B cell (primary cell): ENCODE measurements around the gene DCDC2B. TPM values are rescaled to one million over a fixed set of nuclear protein-coding genes. Genes with fewer than 3 reads are reported as not detected.

ENCODE experiments used
- ATAC-seq: fragments of 200-7000 bp; cut with Tn5 transposase; one replicate; pipeline ENCODE4 v1.10.0; 2021; ENCODE audit warnings: low read depth, mild to moderate bottlenecking, moderate number of reproducible peaks, moderate library complexity
- CTCF ChIA-PET: fragments of 350-600 bp; sonication (Branson Sonifier 250); formaldehyde crosslinking; loops from one replicate; lab custom pipeline; 2021; ENCODE audit warnings: antibody characterized with exemption, inconsistent platforms; lab: Charles Lee
- POLR2A ChIA-PET: fragments of 350-600 bp; sonication (Branson Sonifier 250); formaldehyde crosslinking; loops from one replicate; lab custom pipeline; 2021; ENCODE audit warnings: antibody characterized with exemption; lab: Charles Lee
- DNase-seq: peaks from one replicate; pipeline ENCODE4 v3.0.0; 2013
- H2AFZ ChIP-seq: 2 replicates; pipeline ENCODE4 v1.6.1; 2012; ENCODE audit warnings: mild to moderate bottlenecking, low read depth, low read length; ENCODE audit not compliant: insufficient read depth, poor library complexity, severe bottlenecking
- H3K27ac ChIP-seq, 2 donors: 1 replicate in 1 of 2; 2 replicates in 1 of 2; pipeline ENCODE4 v1.5.1; 2012 to 2013; ENCODE audit warnings: low read length in 2 of 2, mild to moderate bottlenecking in 2 of 2, moderate library complexity in 1 of 2
- H3K27me3 ChIP-seq, 4 experiments: fragments of 200-600 bp in 1 of 4; sonication (generic) in 1 of 4; replicated peaks in 1 of 4; 1 replicate in 2 of 4; 2 replicates in 2 of 4; pipeline versions ENCODE4 v1.6.1 to v1.7.0; 2013 to 2016; ENCODE audit warnings: low read length in 3 of 4, mild to moderate bottlenecking in 2 of 4, mixed read lengths in 1 of 4, moderate library complexity in 1 of 4; ENCODE audit not compliant: insufficient read depth in 4 of 4, control insufficient read depth in 3 of 4; ENCODE audit errors: control extremely low read depth in 1 of 4
- H3K36me3 ChIP-seq, 2 experiments: replicated peaks in 1 of 2; 1 replicate in 1 of 2; 2 replicates in 1 of 2; pipeline versions ENCODE4 v1.6.1 to v1.7.1; 2013; ENCODE audit warnings: low read length in 1 of 2; ENCODE audit not compliant: insufficient read depth in 2 of 2, control insufficient read depth in 1 of 2; ENCODE audit errors: control extremely low read depth in 1 of 2, extremely low read depth in 1 of 2
- H3K4me1 ChIP-seq, 2 donors: fragments of 200-600 bp in 1 of 2; sonication (generic) in 1 of 2; 1 replicate in 1 of 2; 2 replicates in 1 of 2; pipeline versions ENCODE4 v1.5.1 to v1.6.1; 2013 to 2017; ENCODE audit warnings: low read length in 2 of 2; ENCODE audit not compliant: control insufficient read depth in 2 of 2, insufficient read depth in 2 of 2
- H3K4me2 ChIP-seq: replicated peaks from 2 replicates; pipeline ENCODE3; 2012; ENCODE audit warnings: mild to moderate bottlenecking, low read depth, low read length; ENCODE audit not compliant: poor library complexity, severe bottlenecking
- H3K4me3 ChIP-seq, 5 experiments: fragments of 200-600 bp in 1 of 5; sonication (generic) in 1 of 5; 1 replicate in 3 of 5; 2 replicates in 2 of 5; pipeline versions ENCODE4 v1.5.1 to v1.7.0; 2011 to 2016; ENCODE audit warnings: low read length in 4 of 5, mild to moderate bottlenecking in 4 of 5, low read depth in 2 of 5, control low read depth in 1 of 5, moderate library complexity in 1 of 5; ENCODE audit not compliant: insufficient read depth in 1 of 5; ENCODE audit errors: control extremely low read depth in 1 of 5, extremely low read depth in 1 of 5
- H3K79me2 ChIP-seq: fragments of 200-600 bp; sonication (generic); one replicate; pipeline ENCODE4 v1.6.0; 2016; ENCODE audit warnings: low read length; ENCODE audit not compliant: control insufficient read depth, insufficient read depth
- H3K9ac ChIP-seq: fragments of 200-600 bp; sonication (generic); 2 replicates; pipeline ENCODE4 v1.6.1; 2017; ENCODE audit warnings: mild to moderate bottlenecking, low read length, moderate library complexity
- H3K9me3 ChIP-seq, 3 donors: one replicate each; pipeline versions ENCODE4 v1.6.1 to v1.7.1; 2013; ENCODE audit warnings: low read length in 2 of 3; ENCODE audit not compliant: control insufficient read depth in 2 of 3, insufficient read depth in 1 of 3; ENCODE audit errors: control extremely low read depth in 1 of 3
- H4K20me1 ChIP-seq: 2 replicates; pipeline ENCODE4 v1.6.0; 2012; ENCODE audit warnings: mild to moderate bottlenecking, low read length; ENCODE audit not compliant: insufficient read depth, control insufficient read depth, poor library complexity, severe bottlenecking
- H3K27ac Mint-ChIP-seq: one replicate; pipeline ENCODE4 v1.8.0; 2021; ENCODE audit warnings: mixed read lengths
- H3K27me3 Mint-ChIP-seq: one replicate; pipeline ENCODE4 v1.8.0; 2021; ENCODE audit warnings: mixed read lengths
- H3K4me1 Mint-ChIP-seq: one replicate; pipeline ENCODE4 v1.8.0; 2021; ENCODE audit warnings: mixed read lengths
- H3K4me3 Mint-ChIP-seq: one replicate; pipeline ENCODE4 v1.8.0; 2021; ENCODE audit warnings: mixed read lengths
- H3K9me3 Mint-ChIP-seq: one replicate; pipeline ENCODE4 v1.8.0; 2022; ENCODE audit warnings: mixed read lengths; ENCODE audit not compliant: insufficient read depth
- EZH2 ChIP-seq: IDR thresholded peaks from 2 replicates; pipeline ENCODE4 v1.6.1; 2012; ENCODE audit warnings: borderline replicate concordance, low read depth, mild to moderate bottlenecking, moderate library complexity, low read length; ENCODE audit not compliant: insufficient read depth, poor library complexity, severe bottlenecking
- WGBS: methylation state at CpG from one replicate; pipeline ENCODE4 v1.1.5; 2013; ENCODE audit warnings: missing lambda C conversion rate; ENCODE audit not compliant: insufficient coverage; 5-methylcytosine and 5-hydroxymethylcytosine counted together
- intact Hi-C: fragments of 100-400 bp; cut with micrococcal nuclease; formaldehyde crosslinking; loops from one replicate; pipeline ENCODE4 v1.10.0; 2022
- polyA plus RNA-seq: library from polyadenylated mRNA; depleted of rRNA; stranded (reverse); fragments of >200 nt; gene quantifications from 2 replicates; pipeline ENCODE4 v1.2.3, GENCODE V29; 2012
- total RNA-seq, 2 donors: library from RNA; stranded (reverse); fragments of 120-200 nt in 1 of 2; gene quantifications; 1 replicate in 1 of 2; 2 replicates in 1 of 2; pipeline versions ENCODE4 v1.2.3 to v1.2.4, GENCODE V29; 2013 to 2022
- TF ChIP-seq, protein P1 (sequence below): fragments of 200-600 bp; IDR thresholded peaks from one replicate; pipeline ENCODE4 v1.8.0; 2022; ENCODE audit warnings: antibody characterized with exemption, mild to moderate bottlenecking

DCDC2B gene
- total and polyA plus RNA-seq, 2 donors (not counting 1 experiment from before 2014, with no cell fraction given), result not detected

DNA sequence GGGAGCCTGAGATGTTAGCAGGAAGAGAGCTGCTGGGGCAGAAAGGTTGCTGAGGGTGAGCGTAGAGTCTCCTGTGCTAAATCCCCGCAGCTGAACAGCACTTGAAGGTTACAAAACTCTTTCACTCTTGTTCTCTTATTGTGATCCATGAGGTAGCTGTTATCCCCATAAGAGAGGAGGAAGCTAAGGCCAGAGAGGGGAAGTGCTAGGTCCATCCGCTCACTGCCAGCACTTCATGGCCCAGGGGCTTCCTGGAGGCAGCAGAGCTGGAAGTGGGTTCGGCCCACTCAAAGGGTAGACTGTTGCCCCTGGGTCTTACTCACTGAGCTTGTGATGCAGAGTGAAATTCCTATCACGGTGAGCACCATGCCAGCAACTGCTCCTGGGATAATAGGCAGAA, 7.7 kb downstream of the DCDC2B start:
- CTCF ChIA-PET, result interaction anchor here (0.6 to 3.6 kb wide), 36 partner anchors 10 to 303 kb away, joined by 3 to 49 read pairs (median 7); partner anchors contain the start of genes BSDC1, CCDC28B, FAM167B and HDAC1
- no peak overlapping the region for H3K4me3 ChIP-seq
- no peaks in the 10 kb centered on the region for H3K9me3 ChIP-seq
- no peaks in the 10 kb centered on the region for H3K9me3 Mint-ChIP-seq
- no peak overlapping the region for H3K27ac Mint-ChIP-seq
- 98% methylated on average over 4 of the region's 5 CpGs for WGBS
- peaks cover 28% of the 10 kb centered on the region for H3K79me2 ChIP-seq
- H3K27me3 Mint-ChIP-seq, result no peaks in the 10 kb centered on the region
- H3K4me1 ChIP-seq, result peaks cover 13 to 20% of the 10 kb centered on the region in 2 donors
- H3K27me3 ChIP-seq, result no peaks in the 10 kb centered on the region
- no peaks in the 10 kb centered on the region for H4K20me1 ChIP-seq
- TF ChIP-seq EZH2, result no peak
- TF ChIP-seq, protein P1, sequence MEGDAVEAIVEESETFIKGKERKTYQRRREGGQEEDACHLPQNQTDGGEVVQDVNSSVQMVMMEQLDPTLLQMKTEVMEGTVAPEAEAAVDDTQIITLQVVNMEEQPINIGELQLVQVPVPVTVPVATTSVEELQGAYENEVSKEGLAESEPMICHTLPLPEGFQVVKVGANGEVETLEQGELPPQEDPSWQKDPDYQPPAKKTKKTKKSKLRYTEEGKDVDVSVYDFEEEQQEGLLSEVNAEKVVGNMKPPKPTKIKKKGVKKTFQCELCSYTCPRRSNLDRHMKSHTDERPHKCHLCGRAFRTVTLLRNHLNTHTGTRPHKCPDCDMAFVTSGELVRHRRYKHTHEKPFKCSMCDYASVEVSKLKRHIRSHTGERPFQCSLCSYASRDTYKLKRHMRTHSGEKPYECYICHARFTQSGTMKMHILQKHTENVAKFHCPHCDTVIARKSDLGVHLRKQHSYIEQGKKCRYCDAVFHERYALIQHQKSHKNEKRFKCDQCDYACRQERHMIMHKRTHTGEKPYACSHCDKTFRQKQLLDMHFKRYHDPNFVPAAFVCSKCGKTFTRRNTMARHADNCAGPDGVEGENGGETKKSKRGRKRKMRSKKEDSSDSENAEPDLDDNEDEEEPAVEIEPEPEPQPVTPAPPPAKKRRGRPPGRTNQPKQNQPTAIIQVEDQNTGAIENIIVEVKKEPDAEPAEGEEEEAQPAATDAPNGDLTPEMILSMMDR, result no peak
- H3K4me2 ChIP-seq, result no peak overlapping the region
- no peak overlapping the region for H3K9ac ChIP-seq
- H2AFZ ChIP-seq, result no peak overlapping the region
- peaks cover 3 to 30% of the 10 kb centered on the region in 2 experiments for H3K36me3 ChIP-seq
- H3K4me3 Mint-ChIP-seq, result no peak overlapping the region
- H3K4me1 Mint-ChIP-seq, result peaks cover 20% of the 10 kb centered on the region
- H3K27ac ChIP-seq, result no peak overlapping the region
- DNase-seq (no peak), ATAC-seq (no peak)
- intact Hi-C loops, result no loop called here
- POLR2A ChIA-PET, result interaction anchor here (0.6 kb wide), 1 partner anchor 21 kb away, joined by 5 read pairs; no protein-coding TSS in a partner anchor

DNA sequence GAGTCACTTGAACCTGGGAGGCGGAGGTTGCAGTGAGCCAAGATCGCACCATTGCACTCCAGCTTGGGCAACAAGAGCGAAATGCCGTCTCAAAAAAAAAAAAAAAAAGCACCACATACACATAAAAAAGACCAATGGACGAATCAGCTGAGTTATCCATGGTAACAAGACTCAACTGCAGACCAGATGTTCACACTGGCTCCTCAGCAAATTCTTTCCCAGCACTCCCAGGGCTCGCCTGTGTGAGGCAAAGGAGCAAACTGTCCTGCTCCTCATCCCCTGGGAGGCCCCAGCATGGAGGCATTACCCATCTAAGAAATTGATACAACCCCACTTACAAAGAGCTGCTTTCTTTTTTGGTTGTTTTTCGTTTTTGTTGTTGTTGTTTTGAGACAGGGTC, 10.1 kb downstream of the DCDC2B start:
- intact Hi-C loops, result no loop called here
- WGBS, result 100% methylated on average over 2 of the region's 7 CpGs
- no peak overlapping the region for H3K4me3 Mint-ChIP-seq
- no peaks in the 10 kb centered on the region for H3K9me3 Mint-ChIP-seq
- peaks cover 6% of the 10 kb centered on the region for H4K20me1 ChIP-seq
- H3K27me3 Mint-ChIP-seq, result no peaks in the 10 kb centered on the region
- H3K9ac ChIP-seq, result no peak overlapping the region
- H3K79me2 ChIP-seq, result peaks cover 53% of the 10 kb centered on the region
- no peak for TF ChIP-seq EZH2
- TF ChIP-seq, protein P1, result no peak
- H3K4me1 Mint-ChIP-seq, result peaks cover 43% of the 10 kb centered on the region
- no peak overlapping the region for H3K27ac ChIP-seq
- no peak overlapping the region for H3K4me3 ChIP-seq
- peaks cover 28 to 37% of the 10 kb centered on the region in 2 donors for H3K4me1 ChIP-seq
- H3K4me2 ChIP-seq, result no peak overlapping the region
- H3K27me3 ChIP-seq, result no peaks in the 10 kb centered on the region
- POLR2A ChIA-PET, result interaction anchor here (1.4 kb wide), 1 partner anchor 18 kb away, joined by 3 read pairs; the partner anchor contains the start of gene CCDC28B
- no peak overlapping the region for H2AFZ ChIP-seq
- DNase-seq, result no peak
- H3K36me3 ChIP-seq, result peaks cover 3 to 36% of the 10 kb centered on the region in 2 experiments
- H3K9me3 ChIP-seq, result no peaks in the 10 kb centered on the region
- no peak for ATAC-seq
- no peak overlapping the region for H3K27ac Mint-ChIP-seq
- CTCF ChIA-PET, result interaction anchor here (1.0 to 2.0 kb wide), 2 partner anchors 24 to 103 kb away, joined by 3 to 5 read pairs; no protein-coding TSS in a partner anchor
